GM12873 (cell line): ENCODE data around the gene PPP4C.
A peak's percentile ranks its signal among the peaks of the same experiment; 100 is the strongest.

Experiments used
- CTCF ChIP-seq: IDR thresholded peaks from 2 replicates; pipeline ENCODE4 v1.5.1; 2012; ENCODE audit warnings: low read depth, mild to moderate bottlenecking, moderate library complexity, low read length, control low read depth; ENCODE audit not compliant: insufficient read depth; ENCODE audit errors: missing control alignments

Gene PPP4C

GRCh38 chr16:30049871-30050270 lies 25.9 kb upstream of the PPP4C start:
- no peak for TF ChIP-seq CTCF

GRCh38 chr16:30051518-30051917 lies 24.3 kb upstream of the PPP4C start:
- TF ChIP-seq CTCF: no peak

- no peak for TF ChIP-seq CTCF
Observed at GRCh38 chr16:30052671-30053372, 23.0 kb upstream of the PPP4C start.

GRCh38 chr16:30053376-30054015 lies 22.3 kb upstream of the PPP4C start:
- no peak for TF ChIP-seq CTCF

- no peak for TF ChIP-seq CTCF
Observed at GRCh38 chr16:30054451-30054850, 21.3 kb upstream of the PPP4C start.

- peak; percentile 89 for TF ChIP-seq CTCF
Observed at GRCh38 chr16:30054959-30055553, 20.7 kb upstream of the PPP4C start.

- TF ChIP-seq CTCF: no peak
Observed at GRCh38 chr16:30060346-30060745, 15.4 kb upstream of the PPP4C start.
